Sigmoid colon (tissue), 4 donors: ENCODE measurements around the gene SLC17A7.

Experiments used
- POLR2A ChIP-seq, 2 donors: fragments of 450-650 bp; IDR thresholded peaks; one replicate each; pipeline ENCODE4 v1.6.1; 2016; ENCODE audit warnings: antibody characterized with exemption in 2 of 2, mild to moderate bottlenecking in 2 of 2, moderate library complexity in 2 of 2
- POLR2AphosphoS5 ChIP-seq, 4 donors: sonication (generic); formaldehyde crosslinking; IDR thresholded peaks; one replicate each; pipeline ENCODE4 v1.6.1; 2017; ENCODE audit warnings: antibody characterized with exemption in 4 of 4
- TF ChIP-seq, protein P1 (sequence below), 4 experiments: fragments of 450-650 bp in 3 of 4; fragments of 200-600 bp in 1 of 4; IDR thresholded peaks; one replicate each; pipeline ENCODE4 v1.5.1; 2016 to 2019; ENCODE audit warnings: antibody characterized with exemption in 4 of 4, mild to moderate bottlenecking in 3 of 4, moderate library complexity in 2 of 4

GRCh38 chr19:49433240-49433901, 8.0 kb downstream of the SLC17A7 start:
- no peak for TF ChIP-seq POLR2A (IDR thresholded peaks at IDR 0.05)
- no peak for TF ChIP-seq POLR2AphosphoS5 (IDR thresholded peaks at IDR 0.05)
- TF ChIP-seq, protein P1, sequence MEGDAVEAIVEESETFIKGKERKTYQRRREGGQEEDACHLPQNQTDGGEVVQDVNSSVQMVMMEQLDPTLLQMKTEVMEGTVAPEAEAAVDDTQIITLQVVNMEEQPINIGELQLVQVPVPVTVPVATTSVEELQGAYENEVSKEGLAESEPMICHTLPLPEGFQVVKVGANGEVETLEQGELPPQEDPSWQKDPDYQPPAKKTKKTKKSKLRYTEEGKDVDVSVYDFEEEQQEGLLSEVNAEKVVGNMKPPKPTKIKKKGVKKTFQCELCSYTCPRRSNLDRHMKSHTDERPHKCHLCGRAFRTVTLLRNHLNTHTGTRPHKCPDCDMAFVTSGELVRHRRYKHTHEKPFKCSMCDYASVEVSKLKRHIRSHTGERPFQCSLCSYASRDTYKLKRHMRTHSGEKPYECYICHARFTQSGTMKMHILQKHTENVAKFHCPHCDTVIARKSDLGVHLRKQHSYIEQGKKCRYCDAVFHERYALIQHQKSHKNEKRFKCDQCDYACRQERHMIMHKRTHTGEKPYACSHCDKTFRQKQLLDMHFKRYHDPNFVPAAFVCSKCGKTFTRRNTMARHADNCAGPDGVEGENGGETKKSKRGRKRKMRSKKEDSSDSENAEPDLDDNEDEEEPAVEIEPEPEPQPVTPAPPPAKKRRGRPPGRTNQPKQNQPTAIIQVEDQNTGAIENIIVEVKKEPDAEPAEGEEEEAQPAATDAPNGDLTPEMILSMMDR (IDR thresholded peaks at IDR 0.05), result no peak
